Lower leg skin (tissue), 3 donors: Measurements from ENCODE around the gene STAT3.

ENCODE experiments used
- CTCF ChIP-seq, 3 donors: fragments of 450-650 bp; IDR thresholded peaks; one replicate each; pipeline ENCODE4 v1.5.1; 2016; ENCODE audit warnings: antibody characterized with exemption in 3 of 3, mild to moderate bottlenecking in 3 of 3, moderate library complexity in 2 of 3
- POLR2A ChIP-seq, 2 donors: fragments of 450-650 bp; IDR thresholded peaks; one replicate each; pipeline ENCODE4 v1.6.1; 2016 to 2017; ENCODE audit warnings: antibody characterized with exemption in 2 of 2, mild to moderate bottlenecking in 1 of 2, moderate library complexity in 1 of 2

DNA sequence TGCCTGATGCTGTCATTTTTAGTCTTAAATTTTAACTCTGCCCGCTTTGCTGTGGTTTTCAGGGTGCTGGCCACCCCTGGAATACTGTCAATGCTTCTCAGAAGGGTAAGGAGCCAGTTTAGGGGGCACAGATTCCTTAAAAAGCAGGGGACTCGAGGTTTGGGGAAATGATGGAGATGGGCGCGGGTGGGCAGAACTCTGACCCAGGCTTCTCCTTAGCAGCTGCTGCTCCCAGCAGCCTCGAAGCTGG is 76.3 kb downstream of the STAT3 start:
- TF ChIP-seq POLR2A (IDR thresholded peaks at IDR 0.05), result no peak
- no peak for TF ChIP-seq CTCF (IDR thresholded peaks at IDR 0.05)
